Measurements from ENCODE around the gene EQTN.

DNA sequence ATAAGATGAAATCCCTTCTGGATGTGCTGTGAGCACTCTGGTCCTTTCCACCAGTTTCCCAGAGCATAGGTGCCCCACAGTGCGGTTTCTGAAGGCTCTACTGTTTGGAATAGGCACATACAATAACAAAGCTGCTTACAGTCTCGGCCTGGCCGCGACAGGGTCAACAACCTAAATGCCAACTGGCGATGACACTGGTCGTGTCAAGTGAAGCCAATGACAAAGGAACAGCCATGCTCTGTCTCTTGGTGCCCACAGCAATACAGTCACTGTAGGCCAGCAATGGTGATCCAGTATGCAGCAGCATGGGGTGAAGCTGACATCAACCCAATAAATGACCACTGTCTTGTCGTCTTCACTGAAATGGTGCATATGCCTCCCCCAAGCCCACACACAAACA lies 47.8 kb upstream of the EQTN start:
- TF ChIP-seq, protein P1, sequence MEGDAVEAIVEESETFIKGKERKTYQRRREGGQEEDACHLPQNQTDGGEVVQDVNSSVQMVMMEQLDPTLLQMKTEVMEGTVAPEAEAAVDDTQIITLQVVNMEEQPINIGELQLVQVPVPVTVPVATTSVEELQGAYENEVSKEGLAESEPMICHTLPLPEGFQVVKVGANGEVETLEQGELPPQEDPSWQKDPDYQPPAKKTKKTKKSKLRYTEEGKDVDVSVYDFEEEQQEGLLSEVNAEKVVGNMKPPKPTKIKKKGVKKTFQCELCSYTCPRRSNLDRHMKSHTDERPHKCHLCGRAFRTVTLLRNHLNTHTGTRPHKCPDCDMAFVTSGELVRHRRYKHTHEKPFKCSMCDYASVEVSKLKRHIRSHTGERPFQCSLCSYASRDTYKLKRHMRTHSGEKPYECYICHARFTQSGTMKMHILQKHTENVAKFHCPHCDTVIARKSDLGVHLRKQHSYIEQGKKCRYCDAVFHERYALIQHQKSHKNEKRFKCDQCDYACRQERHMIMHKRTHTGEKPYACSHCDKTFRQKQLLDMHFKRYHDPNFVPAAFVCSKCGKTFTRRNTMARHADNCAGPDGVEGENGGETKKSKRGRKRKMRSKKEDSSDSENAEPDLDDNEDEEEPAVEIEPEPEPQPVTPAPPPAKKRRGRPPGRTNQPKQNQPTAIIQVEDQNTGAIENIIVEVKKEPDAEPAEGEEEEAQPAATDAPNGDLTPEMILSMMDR (IDR thresholded peaks at IDR 0.05; ENCODE audit: low read length) = no peak
- TF ChIP-seq EZH2 (optimal IDR thresholded peaks at IDR 0.05; ENCODE audit: low read depth, low read length) = no peak
- no peak for TF ChIP-seq EZH2phosphoT487 (IDR thresholded peaks at IDR 0.05; ENCODE audit: low read length)

All from MM.1S (cell line).